BLaER1 treated with 17β-estradiol and CSF1 and Interleukin-3, amounts not matched to agents 10 nM and 100 nM (cell line): ENCODE results near the gene AKT2.

Experiments
- H3K27ac ChIP-seq, 11 experiments: shearing (Covaris generic); formaldehyde crosslinking; 2 replicates each; pipeline ENCODE4 v1.8.1; 2022
- H3K27me3 ChIP-seq, 11 experiments: shearing (Covaris generic); formaldehyde crosslinking; 2 replicates each; pipeline ENCODE4 v1.8.1; 2022
- H3K36me3 ChIP-seq, 11 experiments: shearing (Covaris generic); formaldehyde crosslinking; 2 replicates each; pipeline ENCODE4 v1.8.1; 2022
- H3K4me1 ChIP-seq, 10 experiments: shearing (Covaris generic); formaldehyde crosslinking; 2 replicates each; pipeline ENCODE4 v1.8.1; 2022
- H3K4me2 ChIP-seq, 11 experiments: shearing (Covaris generic); formaldehyde crosslinking; 2 replicates each; pipeline ENCODE4 v1.8.1; 2022
- H3K4me3 ChIP-seq, 10 experiments: shearing (Covaris generic); formaldehyde crosslinking; 2 replicates each; pipeline ENCODE4 v1.8.1; 2022
- H3K9ac ChIP-seq, 11 experiments: shearing (Covaris generic); formaldehyde crosslinking; 2 replicates each; pipeline ENCODE4 v1.8.1; 2022
- H3K9me3 ChIP-seq, 11 experiments: shearing (Covaris generic); formaldehyde crosslinking; replicated peaks in 1 of 11; 2 replicates each; pipeline ENCODE4 v1.8.1; 2022
- H4K20me1 ChIP-seq, 11 experiments: shearing (Covaris generic); formaldehyde crosslinking; 2 replicates each; pipeline ENCODE4 v1.8.1; 2022
- Cebpa-rat ChIP-seq, 11 experiments: shearing (Covaris generic); IDR thresholded peaks; 2 replicates each; pipeline ENCODE4 v1.8.1; 2022

Gene AKT2

GRCh38 chr19:40309666-40310065 lies 24.5 kb upstream of the AKT2 start:
- Histone ChIP-seq H3K27ac (no peak overlapping the region), H3K4me3 (no peak overlapping the region), H3K9ac (no peak overlapping the region), H4K20me1 (no peaks in the 10 kb centered on the region), H3K4me2 (no peak overlapping the region), H3K4me1 (peaks cover 12 to 35% (median 26%) of the 10 kb centered on the region in 10 experiments), H3K9me3 (peaks cover 0 to 22% (median 9%) of the 10 kb centered on the region in 11 experiments; a peak in 11 of 22 replicates), H3K27me3 (no peaks in the 10 kb centered on the region), H3K36me3 (peaks cover 0 to 18% (median 11%) of the 10 kb centered on the region in 11 experiments; a peak in 7 of 22 replicates)
- no peak for TF ChIP-seq Cebpa-rat (IDR thresholded peaks at IDR 0.05)

- H3K27ac ChIP-seq: no peak overlapping the region
- H3K9me3 ChIP-seq: no peaks in the 10 kb centered on the region
- no peaks in the 10 kb centered on the region for H4K20me1 ChIP-seq
- no peak overlapping the region for H3K9ac ChIP-seq
- H3K36me3 ChIP-seq: no peaks in the 10 kb centered on the region
- H3K4me1 ChIP-seq: peaks cover 10 to 32% (median 29%) of the 10 kb centered on the region in 10 experiments
- H3K4me2 ChIP-seq: 0 out of 22 replicates have a peak overlapping the region, but pooled peaks of 1 of the 11 experiments have one; percentile 8
- no peaks in the 10 kb centered on the region for H3K27me3 ChIP-seq
- TF ChIP-seq Cebpa-rat (IDR thresholded peaks at IDR 0.05): no peak
- no peak overlapping the region for H3K4me3 ChIP-seq
These were observed 20.3 kb upstream of the AKT2 start for GRCh38 chr19:40305403-40305802.

DNA sequence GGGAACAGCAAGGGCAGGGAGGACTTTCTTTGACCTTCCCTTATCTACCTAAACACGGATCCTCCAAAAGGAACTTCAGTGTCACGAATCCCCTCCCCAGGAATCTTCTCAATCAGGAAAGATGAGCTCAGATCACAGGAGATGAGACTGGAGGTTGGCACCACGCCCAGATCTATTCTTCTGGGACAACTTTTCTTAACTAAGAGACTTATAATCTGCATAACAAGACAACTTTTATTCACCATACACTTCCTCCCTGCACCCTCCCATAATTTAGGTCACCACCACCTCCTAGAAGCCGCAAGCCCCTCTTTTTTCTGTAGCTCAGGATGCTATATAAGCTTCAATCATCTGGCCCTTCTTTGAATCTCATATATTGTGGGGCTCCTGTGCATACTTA lies 19.2 kb upstream of the AKT2 start:
- Histone ChIP-seq H4K20me1 (no peaks in the 10 kb centered on the region), H3K9me3 (no peaks in the 10 kb centered on the region), H3K4me3 (no peak overlapping the region), H3K27me3 (no peaks in the 10 kb centered on the region), H3K4me2 (peak overlapping the region in 7 of 11 experiments; percentile 1 to 54 (median 31); a peak in 11 of 22 replicates), H3K36me3 (no peaks in the 10 kb centered on the region), H3K27ac (no peak overlapping the region), H3K4me1 (peaks cover 10 to 31% (median 28%) of the 10 kb centered on the region in 10 experiments), H3K9ac (peak overlapping the region in 8 of 11 experiments; percentile 2 to 24 (median 18); a peak in 7 of 22 replicates)
- no peak for TF ChIP-seq Cebpa-rat (IDR thresholded peaks at IDR 0.05)

- no peaks in the 10 kb centered on the region for H3K36me3 ChIP-seq
- no peaks in the 10 kb centered on the region for H3K27me3 ChIP-seq
- 0 out of 22 replicates have a peak overlapping the region, but pooled peaks of 1 of the 11 experiments have one; percentile 24 for H3K9ac ChIP-seq
- H3K27ac ChIP-seq: no peak overlapping the region
- H3K4me2 ChIP-seq: peak overlapping the region in 2 of 11 experiments; percentile 31 to 54; a peak in 4 of 22 replicates
- H3K9me3 ChIP-seq: no peaks in the 10 kb centered on the region
- no peaks in the 10 kb centered on the region for H4K20me1 ChIP-seq
- no peak for TF ChIP-seq Cebpa-rat (IDR thresholded peaks at IDR 0.05)
- H3K4me1 ChIP-seq: peaks cover 10 to 30% (median 28%) of the 10 kb centered on the region in 10 experiments
- H3K4me3 ChIP-seq: no peak overlapping the region
These were observed 18.6 kb upstream of the AKT2 start for GRCh38 chr19:40303765-40304164.

DNA sequence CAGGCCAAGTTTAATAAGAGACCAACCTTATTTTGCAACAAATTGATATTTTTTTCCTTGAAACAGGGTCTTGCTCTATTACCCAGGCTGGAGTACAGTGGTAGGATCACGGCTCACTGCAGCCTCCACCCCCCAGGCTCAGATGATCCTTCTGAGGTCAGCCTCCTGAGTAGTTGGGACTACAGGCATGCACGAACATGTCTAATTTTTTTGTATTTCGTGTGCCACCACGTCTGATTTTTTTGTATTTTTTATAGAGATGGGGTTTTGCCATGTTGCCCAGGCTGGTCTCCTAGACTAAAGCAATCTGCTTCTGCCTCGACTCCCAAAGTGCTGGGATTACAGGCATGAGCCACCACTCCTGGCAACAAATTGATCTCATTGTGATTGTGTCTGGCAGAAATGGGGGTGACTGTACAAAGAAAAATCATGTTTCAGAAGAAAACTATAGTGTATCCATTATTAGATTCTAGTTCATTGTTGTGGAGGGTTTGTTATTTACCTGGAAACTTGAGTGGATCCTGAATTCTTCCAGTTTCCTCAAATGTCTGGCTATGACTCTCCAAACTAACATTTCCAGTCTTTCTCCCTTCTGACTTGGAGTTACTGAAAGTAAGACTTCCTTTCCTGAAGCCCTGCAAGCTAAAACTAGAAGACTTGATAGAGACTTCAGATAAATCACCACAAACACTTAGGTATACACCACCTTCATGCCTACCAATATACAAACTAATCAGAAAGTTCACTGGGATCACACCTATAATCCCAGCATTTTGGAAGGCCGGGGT lies 17.3 kb upstream of the AKT2 start:
- no peaks in the 10 kb centered on the region for H4K20me1 ChIP-seq
- H3K27ac ChIP-seq: no peak overlapping the region
- no peaks in the 10 kb centered on the region for H3K36me3 ChIP-seq
- no peaks in the 10 kb centered on the region for H3K27me3 ChIP-seq
- H3K4me3 ChIP-seq: no peak overlapping the region
- H3K9ac ChIP-seq: 0 out of 22 replicates have a peak overlapping the region, but pooled peaks of 1 of the 11 experiments have one; percentile 21
- H3K9me3 ChIP-seq: no peaks in the 10 kb centered on the region
- peaks cover 0 to 24% (median 18%) of the 10 kb centered on the region in 10 experiments; a peak in 18 of 20 replicates for H3K4me1 ChIP-seq
- no peak overlapping the region for H3K4me2 ChIP-seq
- TF ChIP-seq Cebpa-rat (IDR thresholded peaks at IDR 0.05): no peak

DNA sequence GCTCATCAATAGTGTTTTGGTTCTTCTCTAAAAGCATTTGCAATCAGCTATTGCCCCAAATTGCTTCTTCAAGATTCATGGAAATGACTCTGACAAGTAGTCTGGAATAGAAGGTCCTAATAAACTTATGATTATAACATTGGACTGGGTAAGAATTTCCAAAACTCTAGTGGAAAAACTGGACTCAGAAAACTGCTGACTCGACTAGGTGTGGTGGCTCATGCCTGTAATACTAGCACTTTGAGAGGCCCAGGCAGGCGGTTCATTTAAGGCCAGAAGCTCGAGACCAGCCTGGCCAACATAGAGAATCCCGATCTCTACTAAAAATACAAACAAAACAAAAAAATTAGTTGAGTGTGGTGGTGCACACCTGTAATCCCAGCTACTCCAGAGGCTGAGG lies 15.5 kb upstream of the AKT2 start:
- H3K4me2 ChIP-seq: no peak overlapping the region
- no peak overlapping the region for H3K9ac ChIP-seq

DNA sequence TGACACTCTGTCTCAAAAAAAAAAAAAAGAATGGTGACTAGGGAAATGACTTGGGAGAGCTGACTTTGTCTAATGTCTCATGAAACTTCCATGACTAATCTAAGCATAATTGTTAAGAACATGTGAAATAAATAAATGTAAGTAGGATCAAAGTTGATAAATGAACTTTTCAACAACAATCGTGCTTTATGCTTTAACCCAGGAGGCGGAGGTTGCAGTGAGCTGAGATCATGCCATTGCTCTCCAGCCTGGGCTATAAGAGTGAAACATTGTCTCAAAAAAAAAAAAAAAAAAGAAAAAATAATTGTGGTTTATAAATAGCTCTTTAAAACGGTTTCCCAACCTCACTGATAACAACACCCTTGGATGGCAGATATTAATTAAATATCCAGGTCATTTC lies 12.9 kb upstream of the AKT2 start:
- no peak overlapping the region for H3K9ac ChIP-seq
- no peak overlapping the region for H3K27ac ChIP-seq
- no peak overlapping the region for H3K4me3 ChIP-seq
- H3K4me1 ChIP-seq: peaks cover 0 to 11% (median 0%) of the 10 kb centered on the region in 10 experiments; a peak in 4 of 20 replicates
- H3K9me3 ChIP-seq: no peaks in the 10 kb centered on the region
- no peaks in the 10 kb centered on the region for H4K20me1 ChIP-seq
- no peak for TF ChIP-seq Cebpa-rat (IDR thresholded peaks at IDR 0.05)
- H3K36me3 ChIP-seq: no peaks in the 10 kb centered on the region
- no peak overlapping the region for H3K4me2 ChIP-seq
- no peaks in the 10 kb centered on the region for H3K27me3 ChIP-seq

More for the DNA sequence above, 15.5 kb upstream of the AKT2 start:
- Histone ChIP-seq H3K4me1 (peaks cover 0 to 24% (median 16%) of the 10 kb centered on the region in 10 experiments; a peak in 17 of 20 replicates), H3K36me3 (no peaks in the 10 kb centered on the region), H4K20me1 (no peaks in the 10 kb centered on the region), H3K27me3 (no peaks in the 10 kb centered on the region), H3K27ac (no peak overlapping the region), H3K4me3 (no peak overlapping the region), H3K9me3 (no peaks in the 10 kb centered on the region)
- TF ChIP-seq Cebpa-rat (IDR thresholded peaks at IDR 0.05): no peak

GRCh38 chr19:40294560-40294959 lies 9.4 kb upstream of the AKT2 start:
- Histone ChIP-seq H3K27me3 (no peaks in the 10 kb centered on the region), H3K4me1 (peaks cover 0 to 11% (median 0%) of the 10 kb centered on the region in 10 experiments; a peak in 4 of 20 replicates), H3K9ac (no peak overlapping the region), H4K20me1 (no peaks in the 10 kb centered on the region), H3K9me3 (no peaks in the 10 kb centered on the region), H3K27ac (no peak overlapping the region), H3K4me3 (no peak overlapping the region), H3K4me2 (no peak overlapping the region), H3K36me3 (no peaks in the 10 kb centered on the region)
- TF ChIP-seq Cebpa-rat (IDR thresholded peaks at IDR 0.05): no peak

- H3K36me3 ChIP-seq: peaks cover 0 to 10% (median 6%) of the 10 kb centered on the region in 11 experiments; a peak in 9 of 22 replicates
- H3K9ac ChIP-seq: peak overlapping the region in 5 of 11 experiments; percentile 2 to 95 (median 42); a peak in 9 of 22 replicates
- no peak overlapping the region for H3K4me3 ChIP-seq
- no peak for TF ChIP-seq Cebpa-rat (IDR thresholded peaks at IDR 0.05)
- peak overlapping the region in 10 of 11 experiments; percentile 33 to 99 (median 91); a peak in 18 of 22 replicates for H3K27ac ChIP-seq
- peak overlapping the region in 9 of 11 experiments; percentile 63 to 84 (median 67); a peak in 17 of 22 replicates for H3K4me2 ChIP-seq
- H3K9me3 ChIP-seq: no peaks in the 10 kb centered on the region
- peaks cover 19 to 28% (median 22%) of the 10 kb centered on the region in 11 experiments; a peak in 19 of 22 replicates for H4K20me1 ChIP-seq
- no peaks in the 10 kb centered on the region for H3K27me3 ChIP-seq
- peaks cover 35 to 43% (median 40%) of the 10 kb centered on the region in 10 experiments for H3K4me1 ChIP-seq
These were observed 1.9 kb upstream of the AKT2 start for GRCh38 chr19:40286971-40287421.
